K562 (cell line): Measurements from ENCODE around the gene CLASP1. TPM values are rescaled to one million over a fixed set of nuclear protein-coding genes. Genes with fewer than 3 reads are reported as not detected.

Experiments used
- ATAC-seq: fragments of 200-7000 bp; cut with Tn5 transposase; 3 replicates; pipeline ENCODE4 v1.9.1; 2020; ENCODE audit warnings: moderate library complexity
- BruUV-seq: library from RNA; stranded (reverse); fragments of 400-500 nt; replicated peaks from 2 replicates; lab custom pipeline; 2021; lab: Mats Ljungman, UMichigan
- CTCF ChIA-PET: fragments of 300-600 bp; formaldehyde crosslinking; extraction: SDS; loops from one replicate; lab custom pipeline; 2021; ENCODE audit warnings: low intra/inter-chr PET ratio; lab: Yijun Ruan, JAX
- POLR2A ChIA-PET: fragments of 300-600, 350-650 bp; sonication (Branson Sonifier 250); formaldehyde crosslinking; extraction: SDS; loops from one replicate; lab custom pipeline; 2021; ENCODE audit warnings: antibody characterized with exemption, inconsistent platforms; lab: Yijun Ruan, JAX
- DNase-seq, 4 experiments: peaks; one replicate each; pipeline versions ENCODE4 v3.0.0 to v3.0.0-alpha.2; 2011 to 2018; ENCODE audit warnings: low spot score in 3 of 4, mixed read lengths in 3 of 4; ENCODE audit errors: extremely low read depth in 1 of 4
- FAIRE-seq: peaks from 2 replicates; lab custom pipeline; 2011; peaks lifted over from hg19 to GRCh38; lab: Jason Lieb, UNC
- H2AFZ ChIP-seq: 2 replicates; pipeline ENCODE4 v1.6.0; 2011; ENCODE audit warnings: low read depth, low read length, control low read depth, inconsistent platforms
- H3K27ac ChIP-seq: fragments of 200-600 bp; 3 replicates; pipeline ENCODE4 v1.8.0; 2011; ENCODE audit warnings: low read depth, mild to moderate bottlenecking, control low read depth, inconsistent platforms, low read length, moderate library complexity, mixed read lengths; ENCODE audit errors: extremely low read depth
- H3K27me3 ChIP-seq, 2 experiments: fragments of 300-600 bp in 1 of 2; 2 replicates in 1 of 2; 3 replicates in 1 of 2; pipeline versions ENCODE4 v1.6.0 to v1.8.0; 2011; ENCODE audit warnings: inconsistent platforms in 2 of 2, low read length in 2 of 2, mild to moderate bottlenecking in 1 of 2, mixed read lengths in 1 of 2, moderate library complexity in 1 of 2; ENCODE audit not compliant: control insufficient read depth in 2 of 2, insufficient read depth in 2 of 2
- H3K36me3 ChIP-seq: fragments of 300-600 bp; 3 replicates; pipeline ENCODE4 v1.8.0; 2011; ENCODE audit warnings: mild to moderate bottlenecking, low read length, inconsistent platforms; ENCODE audit not compliant: control insufficient read depth, insufficient read depth
- H3K4me1 ChIP-seq, 2 experiments: fragments of 200-600 bp in 1 of 2; replicated peaks in 1 of 2; 2 replicates in 1 of 2; 3 replicates in 1 of 2; pipeline versions ENCODE4 v1.5.1 to v1.8.0; 2011; ENCODE audit warnings: inconsistent platforms in 2 of 2, low read length in 2 of 2, mild to moderate bottlenecking in 1 of 2, mixed read lengths in 1 of 2, moderate library complexity in 1 of 2; ENCODE audit not compliant: control insufficient read depth in 2 of 2, insufficient read depth in 2 of 2
- H3K4me2 ChIP-seq: 2 replicates; pipeline ENCODE4 v1.6.1; 2011; ENCODE audit warnings: low read length, control low read depth, inconsistent platforms, mixed read lengths; ENCODE audit not compliant: insufficient read depth
- H3K4me3 ChIP-seq: fragments of 200-600 bp; sonication (generic), shearing (Covaris generic); 2 replicates; pipeline ENCODE4 v1.5.1; 2016; ENCODE audit warnings: control low read depth, inconsistent platforms
- H3K79me2 ChIP-seq: fragments of 200-600 bp; 3 replicates; pipeline ENCODE4 v1.8.0; 2011; ENCODE audit warnings: low read length, inconsistent platforms; ENCODE audit not compliant: control insufficient read depth, insufficient read depth
- H3K9ac ChIP-seq, 2 experiments: 2 replicates each; pipeline versions ENCODE4 v1.6.0 to v1.6.1; 2011; ENCODE audit warnings: low read depth in 2 of 2, low read length in 2 of 2, control low read depth in 1 of 2, inconsistent platforms in 1 of 2, mild to moderate bottlenecking in 1 of 2, mixed read lengths in 1 of 2; ENCODE audit not compliant: insufficient read depth in 1 of 2
- H3K9me1 ChIP-seq: one replicate; pipeline ENCODE4 v1.6.0; 2011; ENCODE audit warnings: inconsistent platforms, mild to moderate bottlenecking, low read length, moderate library complexity; ENCODE audit not compliant: control insufficient read depth, insufficient read depth
- H3K9me3 ChIP-seq: replicated peaks from 2 replicates; pipeline ENCODE4 v1.5.1; 2011; ENCODE audit warnings: low read depth, low read length, inconsistent platforms; ENCODE audit not compliant: control insufficient read depth, insufficient read depth
- H4K20me1 ChIP-seq: replicated peaks from 2 replicates; pipeline ENCODE4 v1.6.1; 2011; ENCODE audit warnings: low read length, inconsistent platforms, mixed read lengths; ENCODE audit not compliant: control insufficient read depth, insufficient read depth
- CBFA2T2 ChIP-seq: fragments of 450-650 bp; conservative IDR thresholded peaks from 2 replicates; pipeline ENCODE4 v1.6.1; 2017; ENCODE audit warnings: mild to moderate bottlenecking
- E2F3 ChIP-seq: fragments of 250-450 bp; sonication (Bioruptor Pico); IDR thresholded peaks from 2 replicates; pipeline ENCODE4 v1.4.0; 2020; ENCODE audit warnings: mild to moderate bottlenecking
- ETS1 ChIP-seq: conservative IDR thresholded peaks from 2 replicates; pipeline ENCODE4 v1.6.1; 2011; ENCODE audit warnings: low read depth, mild to moderate bottlenecking, low read length; ENCODE audit not compliant: control insufficient read depth
- ETS2 ChIP-seq: IDR thresholded peaks from 2 replicates; pipeline ENCODE4 v1.6.1; 2016; ENCODE audit warnings: borderline replicate concordance, missing genetic modification characterization, mild to moderate bottlenecking, moderate library complexity, missing compliant biosample characterization; ENCODE audit not compliant: poor library complexity, severe bottlenecking
- HDAC1 ChIP-seq, 2 experiments: fragments of 450-650 bp; IDR thresholded peaks; 2 replicates each; pipeline ENCODE4 v1.6.1; 2016 to 2017; ENCODE audit warnings: inconsistent platforms in 1 of 2, mild to moderate bottlenecking in 1 of 2, moderate library complexity in 1 of 2
- HOXB6 ChIP-seq: fragments of 250-450 bp; sonication (Bioruptor Pico); IDR thresholded peaks from 2 replicates; pipeline ENCODE4 v1.5.1; 2022; ENCODE audit warnings: mild to moderate bottlenecking, borderline replicate concordance
- IRF9 ChIP-seq: fragments of 450-650 bp; IDR thresholded peaks from 2 replicates; pipeline ENCODE4 v1.6.1; 2016; ENCODE audit warnings: missing biosample characterization, missing genetic modification characterization
- SAFB ChIP-seq: fragments of 200-400 bp; formaldehyde crosslinking; IDR thresholded peaks from 2 replicates; pipeline ENCODE4 v1.6.1; 2017; ENCODE audit warnings: low read depth, low read length, borderline replicate concordance
- SLC30A9 ChIP-seq: fragments of 250-450 bp; sonication (Bioruptor Pico); IDR thresholded peaks from 2 replicates; pipeline ENCODE4 v1.8.0; 2022; ENCODE audit warnings: mild to moderate bottlenecking, moderate library complexity
- VEZF1 ChIP-seq: fragments of 200-800 bp; sonication (Bioruptor generic); IDR thresholded peaks from 2 replicates; pipeline ENCODE4 v1.6.1; 2017; ENCODE audit warnings: missing genetic modification characterization, missing compliant biosample characterization
- ZNF668 ChIP-seq: fragments of 250-450 bp; sonication (Bioruptor Pico); IDR thresholded peaks from 2 replicates; pipeline ENCODE4 v1.8.0; 2022; ENCODE audit warnings: mild to moderate bottlenecking, inconsistent platforms
- WGBS: fragments of 100-300 bp; shearing (Covaris generic); methylation state at CpG from one replicate; pipeline ENCODE4 v1.1.6; 2016; ENCODE audit warnings: low coverage, mixed read lengths; ENCODE audit not compliant: insufficient coverage; ENCODE audit errors: missing lambda C conversion rate; 5-methylcytosine and 5-hydroxymethylcytosine counted together
- in situ Hi-C: fragments of 300-500 bp; cut with MboI; formaldehyde crosslinking; loops from 4 replicates; pipeline ENCODE4 v1.15.0; 2018; ENCODE audit warnings: inconsistent platforms, mixed read lengths
- intact Hi-C: fragments of 100-400 bp; cut with micrococcal nuclease; formaldehyde crosslinking; loops from 2 replicates; pipeline ENCODE4 v1.14.2; 2022
- polyA plus RNA-seq, 8 experiments: library from polyadenylated mRNA; depleted of rRNA in 4 of 8; stranded (reverse) in 5 of 8; unstranded in 3 of 8; fragments of >200 nt; fragmentation: Nextera tagmentation in 2 of 8; fragmentation: Illumina TruSeq in 1 of 8; extraction: Ambion mirVana in 2 of 8; extraction: Trizol in 1 of 8; gene quantifications; 2 replicates each; pipeline versions ENCODE4 v1.2.1 to v1.2.3, GENCODE V29; 2011 to 2014; ENCODE audit warnings: inconsistent platforms in 1 of 8, missing spikeins in 1 of 8
- total RNA-seq, 7 experiments: library from RNA; depleted of rRNA in 6 of 7; stranded (reverse); fragments of >200 nt in 6 of 7; fragmentation: Illumina TruSeq in 2 of 7; extraction: Trizol in 2 of 7; gene quantifications; 2 replicates each; pipeline versions ENCODE4 v1.2.1 to v1.2.3, GENCODE V29; 2011 to 2021; ENCODE audit warnings: low replicate concordance in 1 of 7

Gene CLASP1
- total and polyA plus RNA-seq, 9 of the 15 experiments (the other 6 are each of a cell fraction or from before 2014, with no cell fraction given) = 1.7 to 40.3 (median 20.7) TPM

GRCh38 chr2:121405233-121405632, 244.0 kb downstream of the CLASP1 start:
- DNase-seq (no peak), FAIRE-seq (no peak)
- in situ Hi-C loops = no loop called here
- no peak overlapping the region for H3K4me3 ChIP-seq
- intact Hi-C loops = no loop called here
- ChIA-PET CTCF (no interaction called here), POLR2A (no interaction called here)
- WGBS = 78% methylated on average over 6 of the region's 6 CpGs
- H3K27me3 ChIP-seq = no peaks in the 10 kb centered on the region
- H3K4me1 ChIP-seq = no peaks in the 10 kb centered on the region
- H3K79me2 ChIP-seq = no peaks in the 10 kb centered on the region
- H4K20me1 ChIP-seq = no peaks in the 10 kb centered on the region
- H3K9me1 ChIP-seq = no peaks in the 10 kb centered on the region
- TF ChIP-seq ETS2 (tag) = no peak
- TF ChIP-seq HDAC1 (IDR thresholded peaks at IDR 0.05) = no peak
- TF ChIP-seq SLC30A9 (CRISPR knock-in tag) = no peak
- no peak for TF ChIP-seq HOXB6 (CRISPR knock-in tag)
- TF ChIP-seq IRF9 = no peak
- TF ChIP-seq SAFB = no peak
- no peak for TF ChIP-seq ZNF668 (CRISPR knock-in tag)
- no peak for TF ChIP-seq VEZF1 (CRISPR knock-in tag)
- TF ChIP-seq E2F3 = no peak
- no peak for TF ChIP-seq CBFA2T2
- no peak for TF ChIP-seq ETS1
- TF ChIP-seq, all 486 proteins: peak for 0
- no peaks in the 10 kb centered on the region for H3K9me3 ChIP-seq
- BruUV-seq = no TSS peak
- no peak for ATAC-seq
- no peak overlapping the region for H3K4me2 ChIP-seq
- H3K36me3 ChIP-seq = peaks cover 80% of the 10 kb centered on the region
- no peak overlapping the region for H3K27ac ChIP-seq
- no peak overlapping the region for H2AFZ ChIP-seq
- no peak overlapping the region for H3K9ac ChIP-seq
